OCI-LY1 (cell line): ENCODE results near the gene MS4A4A.

ENCODE experiments used
- CTCF ChIP-seq: fragments of 200-600 bp; sonication (generic), shearing (Covaris generic); IDR thresholded peaks from 2 replicates; pipeline ENCODE4 v1.5.1; 2017; ENCODE audit warnings: mild to moderate bottlenecking, antibody characterized with exemption, low read length, moderate library complexity, mixed read lengths
- EZH2 ChIP-seq: fragments of 200-600 bp; sonication (generic), shearing (Covaris generic); IDR thresholded peaks from 2 replicates; pipeline ENCODE4 v1.8.0; 2017; ENCODE audit warnings: borderline replicate concordance, mixed run types, mild to moderate bottlenecking, antibody characterized with exemption, low read length, moderate library complexity, mixed read lengths

- no peak for TF ChIP-seq CTCF
- no peak for TF ChIP-seq EZH2
Observed at GRCh38 chr11:60282286-60282685, 1.8 kb downstream of the MS4A4A start.
